NCI-H1105 treated with DMSO at 0.1 percent for 48 hours (cell line): ENCODE results near the gene GSTM4.
"Not testable (repeated sequence)": the region's sequence is repeated elsewhere in the genome, so short reads cannot be mapped to it uniquely, and the experiment has no call there.

Experiments used
- DNase-seq: peaks from one replicate; lab custom pipeline; 2025; lab: John Stamatoyannopoulos, UW

The GSTM4 gene

GRCh38 chr1:109639063-109639840 is 16.6 kb upstream of the GSTM4 start:
- DNase-seq = no peak

GRCh38 chr1:109639841-109640184 is 16.1 kb upstream of the GSTM4 start:
- DNase-seq = no peak

GRCh38 chr1:109640285-109640865 is 15.5 kb upstream of the GSTM4 start:
- DNase-seq = peak; percentile 53

- no peak for DNase-seq
Observed at GRCh38 chr1:109641078-109641740, 14.7 kb upstream of the GSTM4 start.

- DNase-seq = no peak
Observed at GRCh38 chr1:109641861-109642260, 14.0 kb upstream of the GSTM4 start.

- DNase-seq = no peak
Observed at GRCh38 chr1:109642626-109643025, 13.3 kb upstream of the GSTM4 start.

- DNase-seq = no peak
Observed at GRCh38 chr1:109643385-109644230, 12.3 kb upstream of the GSTM4 start.

- DNase-seq = no peak
Observed at GRCh38 chr1:109644670-109645069, 11.2 kb upstream of the GSTM4 start.

- peak; percentile 21 for DNase-seq
Observed at GRCh38 chr1:109649491-109649914, 6.4 kb upstream of the GSTM4 start.

GRCh38 chr1:109650609-109651008 is 5.3 kb upstream of the GSTM4 start:
- DNase-seq = no peak

- no peak for DNase-seq
Observed at GRCh38 chr1:109652402-109652801, 3.5 kb upstream of the GSTM4 start.

GRCh38 chr1:109653306-109653705 is 2.6 kb upstream of the GSTM4 start:
- DNase-seq = no peak

GRCh38 chr1:109654519-109654918 is 1.4 kb upstream of the GSTM4 start:
- DNase-seq = no peak

GRCh38 chr1:109657395-109657794 is 1.5 kb downstream of the GSTM4 start:
- DNase-seq = no peak

GRCh38 chr1:109657970-109658369 is 2.1 kb downstream of the GSTM4 start:
- no peak for DNase-seq

- no peak for DNase-seq
Observed at GRCh38 chr1:109658533-109659042, 2.7 kb downstream of the GSTM4 start.

GRCh38 chr1:109659145-109659544 is 3.2 kb downstream of the GSTM4 start:
- DNase-seq = no peak

- DNase-seq = no peak
Observed at GRCh38 chr1:109659997-109660690, 4.2 kb downstream of the GSTM4 start.

GRCh38 chr1:109660691-109661026 is 4.8 kb downstream of the GSTM4 start:
- not testable (repeated sequence) for DNase-seq

GRCh38 chr1:109661391-109661790 is 5.5 kb downstream of the GSTM4 start:
- DNase-seq = no peak

- DNase-seq = no peak
Observed at GRCh38 chr1:109664671-109665070, 8.8 kb downstream of the GSTM4 start.
